HFFc6 (cell line): ENCODE measurements around the gene NCKAP5. TPM values are rescaled to one million over a fixed set of nuclear protein-coding genes. Genes with fewer than 3 reads are reported as not detected.

Source experiments
- DNase-seq: peaks from one replicate; pipeline ENCODE4 v3.0.0-alpha.2; 2018
- H3K27ac Mint-ChIP-seq: 2 replicates; pipeline ENCODE4 v1.8.0; 2020; ENCODE audit warnings: mild to moderate bottlenecking, mixed read lengths
- H3K27me3 Mint-ChIP-seq: 2 replicates; pipeline ENCODE4 v1.8.0; 2021; ENCODE audit warnings: mild to moderate bottlenecking, moderate library complexity, mixed read lengths; ENCODE audit not compliant: insufficient read depth
- H3K36me3 Mint-ChIP-seq: 2 replicates; pipeline ENCODE4 v1.8.0; 2021; ENCODE audit warnings: low read depth, mixed read lengths
- H3K4me1 Mint-ChIP-seq: 2 replicates; pipeline ENCODE4 v1.8.0; 2020; ENCODE audit warnings: low read depth, mixed read lengths
- H3K4me3 Mint-ChIP-seq: 2 replicates; pipeline ENCODE4 v1.8.0; 2020; ENCODE audit warnings: mild to moderate bottlenecking, moderate library complexity, mixed read lengths
- H3K9me3 Mint-ChIP-seq: 2 replicates; pipeline ENCODE4 v1.8.0; 2020; ENCODE audit warnings: mild to moderate bottlenecking, mixed read lengths
- CTCF ChIP-seq: fragments of 200-600 bp; sonication (generic); IDR thresholded peaks from 2 replicates; pipeline ENCODE4 v1.5.0; 2021; ENCODE audit warnings: antibody characterized with exemption, mild to moderate bottlenecking
- total RNA-seq, 6 experiments: library from RNA; stranded (reverse); fragmentation: NEBNext Ultra II Directional; extraction: Animal tissue kit (Norgen Biotek cat#: 25700); gene quantifications; 2 replicates in 1 of 6; 3 replicates in 5 of 6; pipeline ENCODE4 v1.2.3, GENCODE V29; 2021

The NCKAP5 gene
- total RNA-seq, 6 experiments from 2014 or later = 0.31 to 4.0 (median 3.1) TPM

- DNase-seq = no peak
- Mint-ChIP-seq H3K27ac (no peak overlapping the region), H3K27me3 (peaks cover 13% of the 10 kb centered on the region; the same call in 1 of the 2 replicates), H3K4me1 (peaks cover 20% of the 10 kb centered on the region; the same call in 1 of the 2 replicates), H3K4me3 (no peak overlapping the region), H3K36me3 (no peaks in the 10 kb centered on the region), H3K9me3 (no peaks in the 10 kb centered on the region; the same call in 1 of the 2 replicates)
- TF ChIP-seq CTCF = no peak
Measured at GRCh38 chr2:133486771-133487191, 81.5 kb downstream of the NCKAP5 start.

GRCh38 chr2:133485868-133486267 lies 82.4 kb downstream of the NCKAP5 start:
- H3K4me3 Mint-ChIP-seq = no peak overlapping the region
- DNase-seq = no peak
- H3K27me3 Mint-ChIP-seq = peaks cover 11% of the 10 kb centered on the region; the same call in 1 of the 2 replicates
- TF ChIP-seq CTCF = no peak
- H3K9me3 Mint-ChIP-seq = no peaks in the 10 kb centered on the region; the same call in 1 of the 2 replicates
- H3K27ac Mint-ChIP-seq = no peak overlapping the region
- H3K4me1 Mint-ChIP-seq = peaks cover 20% of the 10 kb centered on the region; the same call in 1 of the 2 replicates
- H3K36me3 Mint-ChIP-seq = no peaks in the 10 kb centered on the region

GRCh38 chr2:133484784-133485183 lies 83.5 kb downstream of the NCKAP5 start:
- no peaks in the 10 kb centered on the region for H3K36me3 Mint-ChIP-seq
- DNase-seq = no peak

GRCh38 chr2:133484106-133484505 lies 84.2 kb downstream of the NCKAP5 start:
- TF ChIP-seq CTCF = 0 out of 2 replicates have a peak, but pooled peaks have one; percentile 14
- peak overlapping the region; percentile 40; the same call in 1 of the 2 replicates for H3K27ac Mint-ChIP-seq
- peaks cover 14% of the 10 kb centered on the region for H3K27me3 Mint-ChIP-seq
- DNase-seq = peak; percentile 55
- no peak overlapping the region for H3K4me3 Mint-ChIP-seq
- no peaks in the 10 kb centered on the region; the same call in 1 of the 2 replicates for H3K9me3 Mint-ChIP-seq
- H3K36me3 Mint-ChIP-seq = no peaks in the 10 kb centered on the region
- H3K4me1 Mint-ChIP-seq = peaks cover 14% of the 10 kb centered on the region; the same call in 1 of the 2 replicates

More at GRCh38 chr2:133484784-133485183, 83.5 kb downstream of the NCKAP5 start:
- H3K4me3 Mint-ChIP-seq = no peak overlapping the region
- H3K27me3 Mint-ChIP-seq = peaks cover 12% of the 10 kb centered on the region
- TF ChIP-seq CTCF = no peak
- H3K9me3 Mint-ChIP-seq = no peaks in the 10 kb centered on the region; the same call in 1 of the 2 replicates
- peaks cover 14% of the 10 kb centered on the region; the same call in 1 of the 2 replicates for H3K4me1 Mint-ChIP-seq
- H3K27ac Mint-ChIP-seq = no peak overlapping the region

- peaks cover 14% of the 10 kb centered on the region; the same call in 1 of the 2 replicates for H3K4me1 Mint-ChIP-seq
- H3K36me3 Mint-ChIP-seq = no peaks in the 10 kb centered on the region
- no peak overlapping the region for H3K4me3 Mint-ChIP-seq
- peaks cover 14% of the 10 kb centered on the region for H3K27me3 Mint-ChIP-seq
- no peak for DNase-seq
- no peak for TF ChIP-seq CTCF
- H3K27ac Mint-ChIP-seq = no peak overlapping the region
- no peaks in the 10 kb centered on the region; the same call in 1 of the 2 replicates for H3K9me3 Mint-ChIP-seq
Measured at GRCh38 chr2:133483181-133483580, 85.1 kb downstream of the NCKAP5 start.
